ENCODE measurements around the gene GPR107.

GPR107 gene

GRCh38 chr9:130139251-130139650 lies 85.5 kb downstream of the GPR107 start:
- no peak for DNase-seq

DNA sequence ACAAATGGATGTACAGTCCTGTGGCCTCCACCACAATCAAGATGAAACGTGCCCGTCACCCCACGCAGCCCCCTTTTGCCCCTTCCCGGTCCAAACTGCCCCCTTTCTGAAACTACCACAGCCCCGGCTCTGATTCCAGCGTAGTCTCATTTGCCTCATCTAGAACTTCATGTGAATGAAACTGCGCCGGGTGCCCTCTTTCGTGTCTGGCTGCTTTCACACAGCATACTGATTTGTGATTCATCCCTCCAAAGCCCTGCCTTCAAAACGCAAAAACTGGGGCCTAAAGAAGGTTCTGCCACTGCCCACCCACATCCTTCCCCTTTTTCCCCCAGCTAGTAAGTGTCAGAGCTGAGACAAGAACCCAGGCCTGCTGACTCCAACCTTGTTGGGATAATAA lies 87.0 kb downstream of the GPR107 start:
- DNase-seq: no peak

DNA sequence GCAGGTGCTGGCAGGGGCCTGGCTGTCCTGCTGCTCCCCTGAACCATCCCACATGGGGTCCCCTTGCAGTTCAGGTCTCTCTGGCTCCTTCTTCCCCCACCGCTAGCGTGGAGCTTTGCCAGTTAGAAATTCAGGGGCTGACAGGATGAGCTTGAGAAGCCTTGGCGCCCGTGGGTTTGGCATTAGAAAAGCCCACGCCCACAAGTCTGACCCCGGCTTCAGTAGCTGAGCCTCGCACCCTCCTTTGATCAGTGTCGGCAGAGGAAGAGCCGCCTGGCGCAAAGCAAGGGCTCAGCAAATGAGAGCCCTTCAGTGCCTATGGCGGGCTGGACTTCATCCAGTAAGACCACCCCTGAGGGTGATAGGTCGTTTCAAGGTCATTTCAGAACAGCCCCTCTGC lies 88.3 kb downstream of the GPR107 start:
- DNase-seq: no peak

GRCh38 chr9:130142641-130143040 lies 88.9 kb downstream of the GPR107 start:
- DNase-seq: no peak

DNA sequence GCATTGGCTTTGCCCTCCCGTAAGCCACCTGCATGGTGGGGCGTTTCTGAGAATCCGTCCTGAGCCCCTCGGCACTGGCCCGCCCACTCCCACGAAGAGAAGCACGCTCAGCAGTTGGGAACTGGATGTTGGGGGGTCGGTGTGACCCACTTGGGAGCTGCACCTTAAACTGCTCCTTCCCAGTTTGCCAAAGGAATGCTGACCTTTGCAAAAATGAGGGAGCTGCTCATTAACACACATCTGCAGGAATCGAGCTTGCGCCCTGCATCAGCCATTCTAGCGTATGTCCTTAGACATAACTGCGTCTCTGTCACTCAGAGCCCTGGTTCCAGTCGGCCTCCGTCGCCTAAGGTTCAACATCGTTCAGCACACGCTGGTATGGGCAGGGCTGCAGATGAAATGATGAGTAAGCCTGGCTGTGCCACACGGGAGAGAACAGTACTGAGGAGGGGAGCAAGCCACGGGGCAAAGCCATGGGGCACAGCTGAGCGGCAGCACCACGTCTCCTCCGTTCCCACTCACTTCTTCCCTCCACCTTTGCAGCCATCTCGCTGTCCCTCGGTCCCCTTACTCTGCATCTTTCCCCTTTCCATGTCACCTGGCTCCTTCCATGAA lies 89.7 kb downstream of the GPR107 start:
- DNase-seq: no peak

DNA sequence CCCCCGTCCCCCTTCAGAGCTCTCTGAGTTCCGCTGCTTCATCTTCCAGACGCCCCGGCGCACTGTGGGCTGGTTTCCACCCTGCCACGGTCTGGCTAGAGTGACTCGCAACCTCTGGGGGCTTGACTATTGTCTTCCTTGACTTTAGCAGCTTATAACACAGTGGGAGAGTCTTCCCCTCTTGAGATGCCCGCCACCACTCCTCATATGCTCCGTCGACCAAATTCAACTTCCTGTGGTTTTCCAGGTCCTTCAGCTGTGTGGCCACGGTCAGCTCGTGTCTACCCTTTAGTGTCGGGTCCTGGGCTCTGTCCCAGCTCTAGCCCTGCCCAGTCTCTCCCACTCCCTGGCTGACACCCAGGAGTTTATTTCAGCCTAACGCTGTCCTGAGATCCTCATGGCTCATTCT lies 90.3 kb downstream of the GPR107 start:
- no peak for DNase-seq

GRCh38 chr9:130144703-130145102 lies 91.0 kb downstream of the GPR107 start:
- no peak for DNase-seq

- DNase-seq: no peak
Observed at GRCh38 chr9:130145658-130146057, 92.0 kb downstream of the GPR107 start.

- DNase-seq: no peak
Observed at GRCh38 chr9:130147198-130147597, 93.5 kb downstream of the GPR107 start.

GRCh38 chr9:130147910-130148309 lies 94.2 kb downstream of the GPR107 start:
- no peak for DNase-seq

- no peak for DNase-seq
Observed at GRCh38 chr9:130149031-130149430, 95.3 kb downstream of the GPR107 start.

GRCh38 chr9:130149654-130150286 lies 96.1 kb downstream of the GPR107 start:
- DNase-seq: no peak

- no peak for DNase-seq
Observed at GRCh38 chr9:130150779-130151382, 97.2 kb downstream of the GPR107 start.

DNA sequence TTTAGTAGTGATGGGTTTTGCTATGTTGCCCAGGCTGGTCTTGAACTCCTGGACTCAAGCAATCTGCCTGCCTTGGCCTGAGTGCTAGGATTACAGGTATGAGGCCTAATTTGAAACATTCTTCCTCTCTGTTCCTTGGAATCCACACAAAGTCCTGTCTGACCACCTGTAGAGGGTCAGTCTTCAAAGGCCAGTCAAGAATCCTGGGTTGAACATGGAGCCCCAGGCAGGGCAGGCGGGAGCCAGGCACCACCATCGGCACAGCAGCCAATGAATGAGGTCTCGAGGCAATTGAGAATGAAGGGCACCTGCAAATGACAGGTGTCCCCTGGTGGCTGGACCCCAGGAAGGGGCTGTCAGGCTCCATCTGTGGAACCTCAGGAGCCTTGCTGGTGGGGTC lies 101.1 kb downstream of the GPR107 start:
- no peak for DNase-seq

- no peak for DNase-seq
Observed at GRCh38 chr9:130155647-130156046, 101.9 kb downstream of the GPR107 start.

- no peak for DNase-seq
Observed at GRCh38 chr9:130156672-130157071, 103.0 kb downstream of the GPR107 start.

- no peak for DNase-seq
Observed at GRCh38 chr9:130157079-130157478, 103.4 kb downstream of the GPR107 start.

- DNase-seq: no peak
Observed at GRCh38 chr9:130158001-130158400, 104.3 kb downstream of the GPR107 start.

GRCh38 chr9:130159057-130159456 lies 105.4 kb downstream of the GPR107 start:
- DNase-seq: no peak

DNA sequence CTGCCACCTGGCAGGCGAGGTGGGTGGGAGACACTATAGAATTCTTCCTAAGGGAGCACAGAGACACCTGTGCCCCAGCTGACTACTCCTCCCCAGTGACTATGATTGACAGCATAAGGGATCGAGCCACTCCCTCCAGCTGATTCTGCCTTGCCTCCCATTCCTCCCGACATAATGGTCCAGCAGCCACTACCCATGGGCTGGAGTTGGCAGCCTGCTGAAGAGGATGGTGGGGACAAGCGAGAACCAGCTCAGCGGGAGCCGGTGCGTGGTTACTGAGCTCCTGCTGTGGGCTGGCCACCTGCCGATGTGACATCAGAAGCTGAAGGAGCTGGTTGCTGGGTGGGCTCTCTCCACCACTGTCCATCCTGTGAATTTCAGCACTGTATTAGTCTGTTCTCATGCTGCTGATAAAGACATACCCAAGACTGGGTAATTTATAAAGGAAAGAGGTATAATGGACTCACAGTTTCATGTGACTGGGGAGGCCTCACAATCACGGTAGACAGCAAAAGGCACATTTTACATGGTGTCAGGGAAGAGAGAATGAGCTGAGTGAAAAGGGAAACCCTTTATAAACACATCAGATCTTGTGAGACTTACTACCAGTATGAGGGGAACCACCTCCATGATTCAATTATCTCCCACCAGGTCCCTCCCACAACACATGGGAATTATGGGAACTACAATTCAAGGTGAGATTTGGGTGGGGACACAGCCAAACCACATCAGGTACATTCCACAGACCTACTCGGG lies 106.4 kb downstream of the GPR107 start:
- no peak for DNase-seq

DNA sequence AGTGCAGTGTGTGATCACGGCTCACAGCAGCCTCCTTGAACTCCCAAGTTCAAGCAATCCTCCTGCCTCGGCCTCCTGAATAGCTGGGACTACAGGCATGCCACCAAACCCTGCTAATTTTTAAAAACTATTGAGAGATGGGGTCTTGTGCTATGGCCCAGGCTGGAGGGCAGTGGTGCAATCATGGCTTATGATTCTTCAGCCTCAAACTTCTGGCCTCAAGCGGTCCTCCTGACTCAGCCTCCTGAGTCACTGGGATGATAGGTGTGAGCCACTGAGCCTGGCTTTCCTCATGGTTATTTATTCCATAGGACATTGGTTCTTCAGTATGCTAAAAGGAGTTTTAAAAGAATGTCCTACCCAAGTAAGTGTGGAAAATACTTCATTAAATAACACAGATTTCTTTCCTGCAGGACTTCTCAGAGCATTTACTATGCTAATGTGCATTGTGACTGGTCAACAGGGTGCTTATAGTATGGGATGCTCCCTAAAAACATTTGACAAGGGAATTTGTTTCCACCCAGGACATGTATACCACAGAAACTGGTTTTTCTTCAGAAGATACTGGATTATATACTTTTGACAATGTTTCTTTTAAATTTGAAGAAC lies 107.3 kb downstream of the GPR107 start:
- no peak for DNase-seq

- no peak for DNase-seq
Observed at GRCh38 chr9:130165579-130165978, 111.9 kb downstream of the GPR107 start.

DNA sequence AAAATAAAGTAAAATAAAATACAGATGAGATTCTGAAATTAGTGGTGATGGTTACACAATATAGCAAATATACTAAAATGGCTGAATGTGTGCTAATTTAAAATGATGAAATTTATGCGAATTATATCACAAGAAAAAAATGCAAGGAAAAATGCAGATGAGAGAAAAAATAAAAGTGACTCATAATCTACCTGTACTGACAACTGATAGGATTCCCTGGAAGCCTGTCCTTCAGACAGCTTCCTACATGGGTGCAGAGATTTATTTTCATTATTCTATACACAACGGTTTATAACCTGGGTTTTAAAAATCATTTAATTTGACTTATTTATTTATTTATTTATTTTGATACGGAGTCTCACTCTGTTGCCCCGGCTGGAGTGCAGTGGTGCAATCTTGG lies 112.7 kb downstream of the GPR107 start:
- no peak for DNase-seq

All from CD4-positive, alpha-beta T cell treated with Interleukin-1 beta for 1 hour (primary cell).